ENCODE measurements around the gene SLCO4C1. TPM values are rescaled to one million over a fixed set of nuclear protein-coding genes. Genes with fewer than 3 reads are reported as not detected.

Gene SLCO4C1
- total RNA-seq, 1 experiment from 2014 or later = 1.7 TPM

DNA sequence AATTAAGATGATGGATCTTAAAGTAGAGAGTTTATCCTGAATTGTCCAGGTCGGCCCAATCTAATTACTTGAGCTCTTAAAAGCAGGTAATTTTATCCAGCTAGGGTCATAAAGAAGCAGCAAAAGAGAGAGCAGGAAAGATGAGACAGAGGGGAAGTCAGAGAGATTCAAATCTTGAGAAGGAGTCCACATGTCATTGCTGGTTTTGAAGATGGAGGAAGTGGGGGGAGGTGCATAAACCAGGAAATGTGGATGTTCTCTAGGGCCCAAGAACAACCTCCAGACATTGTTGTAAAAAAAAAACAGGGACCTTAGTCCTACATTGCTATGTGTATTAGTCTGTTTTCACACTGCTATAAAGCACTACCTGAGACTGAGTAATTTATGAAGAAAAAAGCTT, 66.4 kb downstream of the SLCO4C1 start:
- Histone ChIP-seq H3K27me3 (ENCODE audit: control insufficient read depth, insufficient read depth, low read length) (no peaks in the 10 kb centered on the region), H3K36me3 (replicated peaks; ENCODE audit: control insufficient read depth, insufficient read depth, low read length) (no peaks in the 10 kb centered on the region), H3K4me3 (ENCODE audit: insufficient read depth, low read depth, low read length) (no peak overlapping the region)
- no peak for DNase-seq

DNA sequence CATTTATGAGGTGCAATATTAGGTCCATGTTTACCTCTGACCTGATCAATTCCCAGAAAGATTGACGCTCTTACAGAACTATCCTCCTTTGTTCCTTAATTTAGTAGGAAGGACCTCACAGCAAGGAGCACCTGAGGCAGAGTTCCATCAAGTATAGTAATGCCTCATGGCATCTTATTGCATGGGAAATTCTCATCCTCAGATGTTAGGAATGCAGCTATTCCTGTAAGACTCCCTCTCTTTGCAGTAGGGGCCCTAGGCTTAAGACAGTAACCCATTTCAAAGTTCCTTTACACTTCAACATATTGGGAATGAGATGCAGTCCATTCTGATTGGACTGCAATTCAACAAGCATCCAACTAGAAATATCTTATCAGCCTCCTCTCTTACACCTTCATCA, 69.8 kb downstream of the SLCO4C1 start:
- no peak for DNase-seq
- Histone ChIP-seq H3K27me3 (ENCODE audit: control insufficient read depth, insufficient read depth, low read length) (no peaks in the 10 kb centered on the region), H3K4me3 (ENCODE audit: insufficient read depth, low read depth, low read length) (no peak overlapping the region), H3K36me3 (replicated peaks; ENCODE audit: control insufficient read depth, insufficient read depth, low read length) (no peaks in the 10 kb centered on the region)

DNA sequence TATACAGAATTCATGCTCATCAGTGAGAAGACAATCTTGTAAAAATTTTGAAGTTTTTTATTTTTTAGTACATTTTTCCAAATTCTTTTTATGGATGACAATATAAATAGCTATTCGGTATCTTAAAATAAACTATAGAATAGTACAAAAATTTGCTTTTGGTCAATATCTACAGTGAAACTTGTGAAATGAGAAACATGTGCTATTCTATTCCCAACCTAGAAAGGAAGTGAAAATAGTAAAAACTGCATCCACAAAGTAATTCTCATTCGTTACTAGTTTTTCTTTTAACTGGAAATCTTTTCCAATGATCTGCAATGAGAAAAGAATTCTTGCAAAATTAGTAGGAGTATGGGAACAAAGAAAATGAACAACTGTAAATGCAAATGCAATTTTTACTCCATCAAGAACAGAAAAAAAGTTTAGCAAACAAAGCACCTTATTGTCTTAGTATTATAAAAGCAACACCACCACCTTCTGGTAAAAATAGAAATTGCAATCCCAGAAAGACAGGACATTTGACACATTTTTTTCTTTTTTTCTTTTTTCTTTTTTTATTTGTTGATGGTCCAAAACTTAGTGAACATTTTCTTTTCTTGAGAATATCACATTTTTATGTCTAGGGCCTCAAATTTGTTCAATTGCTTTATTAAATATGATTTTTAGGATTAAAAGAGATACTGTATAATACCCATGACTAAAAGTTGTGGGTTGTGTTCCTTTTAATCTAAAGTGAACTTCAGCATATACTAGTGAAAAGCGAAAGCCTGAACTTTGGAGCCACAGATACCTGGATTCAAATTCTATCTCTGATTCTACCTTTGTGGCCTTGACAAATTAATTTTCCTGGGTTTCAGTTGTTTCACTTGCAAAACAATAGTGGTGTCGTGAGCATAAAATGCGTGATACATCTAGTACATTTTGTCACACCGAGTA, 72.3 kb downstream of the SLCO4C1 start:
- DNase-seq = no peak

DNA sequence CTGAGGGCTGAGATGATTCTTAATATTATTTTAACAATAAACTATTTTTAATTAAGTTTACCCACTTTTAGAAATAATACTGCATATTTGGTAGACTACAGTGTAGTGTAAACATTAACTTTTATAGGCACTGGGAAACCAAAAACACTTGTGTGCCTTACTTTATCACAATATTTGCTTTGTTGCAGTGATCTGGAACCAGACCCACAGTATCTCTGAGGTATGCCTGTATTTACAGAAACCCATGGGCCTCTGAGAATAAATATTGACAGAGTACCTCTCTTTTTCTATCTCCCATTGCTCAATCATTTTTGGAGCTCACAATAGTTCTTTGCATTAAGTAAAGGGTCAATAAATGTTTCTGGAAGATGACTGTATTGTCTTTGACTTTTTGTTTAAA, 73.3 kb downstream of the SLCO4C1 start:
- no peak overlapping the region for H3K4me3 ChIP-seq (ENCODE audit: insufficient read depth, low read depth, low read length)
- H3K27me3 ChIP-seq (ENCODE audit: control insufficient read depth, insufficient read depth, low read length) = peaks cover 2% of the 10 kb centered on the region; the same call in 1 of the 2 replicates
- DNase-seq = no peak
- no peaks in the 10 kb centered on the region for H3K36me3 ChIP-seq (replicated peaks; ENCODE audit: control insufficient read depth, insufficient read depth, low read length)

More for the DNA sequence above, 72.3 kb downstream of the SLCO4C1 start:
- Histone ChIP-seq H3K4me3 (ENCODE audit: insufficient read depth, low read depth, low read length) (no peak overlapping the region), H3K36me3 (replicated peaks; ENCODE audit: control insufficient read depth, insufficient read depth, low read length) (no peaks in the 10 kb centered on the region), H3K27me3 (ENCODE audit: control insufficient read depth, insufficient read depth, low read length) (no peaks in the 10 kb centered on the region)

DNA sequence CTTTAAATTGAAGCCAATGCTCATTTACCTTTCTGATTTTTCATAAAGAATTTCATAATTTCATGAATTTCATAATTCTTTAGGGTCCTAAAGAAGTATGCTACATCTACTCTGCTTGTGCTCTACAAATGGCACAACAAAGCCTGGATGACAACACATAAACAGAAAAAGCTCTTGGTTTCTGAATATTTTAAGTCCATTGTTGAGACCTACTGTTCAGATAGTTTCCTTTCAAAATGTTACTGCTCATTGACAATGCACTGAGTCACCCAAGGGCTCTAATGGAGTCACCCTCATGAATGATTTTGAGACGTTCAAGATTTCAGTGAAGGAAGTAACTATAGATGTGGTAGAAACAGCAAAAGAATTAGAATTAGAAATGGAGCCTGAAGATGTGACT, 74.1 kb downstream of the SLCO4C1 start:
- H3K27me3 ChIP-seq (ENCODE audit: control insufficient read depth, insufficient read depth, low read length) = peaks cover 2% of the 10 kb centered on the region; the same call in 1 of the 2 replicates
- no peaks in the 10 kb centered on the region for H3K36me3 ChIP-seq (replicated peaks; ENCODE audit: control insufficient read depth, insufficient read depth, low read length)
- no peak for DNase-seq
- H3K4me3 ChIP-seq (ENCODE audit: insufficient read depth, low read depth, low read length) = no peak overlapping the region

DNA sequence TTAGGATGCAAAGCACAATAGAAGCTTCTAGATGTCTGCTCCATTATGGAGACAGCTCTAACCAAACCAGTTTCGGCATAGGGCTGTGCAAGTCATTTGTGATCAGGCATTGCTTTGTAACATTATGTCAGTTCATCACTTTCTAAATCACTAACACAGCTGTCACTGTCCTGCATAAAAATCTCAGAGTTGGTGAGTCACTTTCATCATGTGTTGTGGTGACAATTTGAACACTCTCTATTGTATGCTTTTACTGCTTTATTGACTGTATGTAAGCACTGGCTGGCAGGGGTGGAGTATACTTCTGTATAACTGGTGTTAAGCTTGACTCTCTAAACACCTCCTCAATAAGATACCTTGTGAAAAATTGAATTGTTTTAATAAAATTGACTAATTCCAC, 77.9 kb downstream of the SLCO4C1 start:
- Histone ChIP-seq H3K27me3 (ENCODE audit: control insufficient read depth, insufficient read depth, low read length) (peaks cover 2% of the 10 kb centered on the region; the same call in 1 of the 2 replicates), H3K4me3 (ENCODE audit: insufficient read depth, low read depth, low read length) (no peak overlapping the region), H3K36me3 (replicated peaks; ENCODE audit: control insufficient read depth, insufficient read depth, low read length) (no peaks in the 10 kb centered on the region)
- no peak for DNase-seq

DNA sequence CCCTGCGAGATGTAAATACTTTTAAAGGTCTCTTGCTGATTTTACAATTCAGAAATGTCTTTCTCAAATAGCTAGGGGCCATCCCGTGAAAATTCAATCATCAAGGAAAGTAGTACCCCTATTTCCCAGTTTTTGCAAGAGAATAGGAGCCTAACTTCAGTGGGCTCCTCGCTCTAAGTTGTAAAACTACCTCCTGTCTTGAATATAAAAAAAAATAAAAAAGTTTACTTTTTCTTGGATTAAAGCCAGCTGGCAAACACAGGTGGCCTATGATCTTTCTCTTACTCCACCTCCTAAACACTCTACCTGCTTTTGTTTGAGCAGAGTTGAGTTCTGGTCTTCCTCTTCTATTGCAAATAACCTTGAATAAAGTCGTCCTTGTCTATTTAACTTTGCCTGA, 79.4 kb downstream of the SLCO4C1 start:
- H3K36me3 ChIP-seq (replicated peaks; ENCODE audit: control insufficient read depth, insufficient read depth, low read length) = no peaks in the 10 kb centered on the region
- H3K4me3 ChIP-seq (ENCODE audit: insufficient read depth, low read depth, low read length) = no peak overlapping the region
- DNase-seq = no peak
- H3K27me3 ChIP-seq (ENCODE audit: control insufficient read depth, insufficient read depth, low read length) = peaks cover 2% of the 10 kb centered on the region; the same call in 1 of the 2 replicates

DNA sequence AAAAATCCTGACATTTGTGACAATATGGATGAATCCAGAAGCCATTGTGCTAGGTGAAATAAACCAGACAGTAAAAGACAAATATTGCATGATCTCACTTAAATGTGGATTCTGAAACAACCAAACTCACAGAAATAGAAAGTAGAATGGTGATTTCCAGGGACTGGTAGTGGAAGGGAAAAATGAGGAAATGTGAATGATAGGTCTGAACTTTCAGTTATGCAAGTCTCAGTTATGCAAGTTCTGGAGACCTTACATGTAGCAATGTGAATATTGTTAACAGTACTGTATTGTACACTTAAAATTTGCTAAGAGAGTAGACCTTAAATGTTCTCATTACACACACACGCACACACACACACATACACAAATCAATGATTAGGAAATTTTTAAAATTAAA, 84.9 kb downstream of the SLCO4C1 start:
- H3K36me3 ChIP-seq (replicated peaks; ENCODE audit: control insufficient read depth, insufficient read depth, low read length) = no peaks in the 10 kb centered on the region
- no peaks in the 10 kb centered on the region for H3K27me3 ChIP-seq (ENCODE audit: control insufficient read depth, insufficient read depth, low read length)
- H3K4me3 ChIP-seq (ENCODE audit: insufficient read depth, low read depth, low read length) = no peak overlapping the region
- no peak for DNase-seq

DNA sequence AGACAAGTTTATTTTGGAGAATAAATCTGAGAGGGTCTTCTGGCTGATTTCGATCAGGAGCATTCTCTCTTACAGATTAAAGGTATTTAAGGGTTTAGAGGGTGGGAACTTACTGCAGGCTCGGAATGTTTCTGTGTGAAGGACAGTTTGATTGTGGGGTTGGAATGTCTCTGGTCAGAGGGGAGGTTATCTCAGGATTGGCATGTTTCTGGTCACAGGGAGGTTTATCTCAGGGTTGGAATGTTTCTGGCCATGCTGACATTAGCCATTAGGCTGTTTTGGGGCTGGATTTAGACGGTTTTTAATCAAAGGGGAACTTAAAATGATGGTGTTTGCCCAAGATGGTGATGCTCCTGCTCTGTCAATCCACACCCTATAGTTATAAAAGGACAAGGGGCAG, 95.2 kb downstream of the SLCO4C1 start:
- no peaks in the 10 kb centered on the region for H3K27me3 ChIP-seq (ENCODE audit: control insufficient read depth, insufficient read depth, low read length)
- no peak for DNase-seq
- H3K4me3 ChIP-seq (ENCODE audit: insufficient read depth, low read depth, low read length) = no peak overlapping the region
- H3K36me3 ChIP-seq (replicated peaks; ENCODE audit: control insufficient read depth, insufficient read depth, low read length) = no peaks in the 10 kb centered on the region

DNA sequence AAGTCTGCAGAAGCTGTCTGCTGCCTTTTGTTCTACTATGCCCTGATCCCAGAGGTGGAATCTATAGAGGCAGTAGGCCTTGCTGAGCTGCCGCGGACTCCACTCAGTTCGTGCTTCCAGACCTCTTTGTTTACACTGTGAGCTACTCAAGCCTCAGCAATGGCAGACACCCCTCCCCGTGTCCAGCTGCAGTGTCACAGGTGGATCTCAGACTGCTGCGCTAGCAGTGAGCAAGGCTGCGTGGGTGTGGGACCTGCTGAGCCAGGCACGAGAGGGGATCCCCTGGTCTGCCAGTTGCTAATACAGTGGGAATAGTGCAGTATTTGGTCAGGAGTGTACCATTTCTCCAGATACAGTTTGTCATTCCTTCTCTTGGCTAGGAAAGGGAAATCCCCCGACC, 99.6 kb downstream of the SLCO4C1 start:
- H3K36me3 ChIP-seq (replicated peaks; ENCODE audit: control insufficient read depth, insufficient read depth, low read length) = no peaks in the 10 kb centered on the region
- H3K4me3 ChIP-seq (ENCODE audit: insufficient read depth, low read depth, low read length) = no peak overlapping the region
- DNase-seq = no peak
- H3K27me3 ChIP-seq (ENCODE audit: control insufficient read depth, insufficient read depth, low read length) = no peaks in the 10 kb centered on the region

Other genes starting within 250 kb of the SLCO4C1 start
- 0.11 TPM in 1 of 2 replicates, not detected in the other for gene SLCO6A1, start 202.7 kb upstream of the SLCO4C1 start, total RNA-seq (2014; rRNA removed; shearing (Covaris generic))

All from H7 (cell line).